Right lobe of liver (tissue), 4 donors: ENCODE results near the gene BRIP1.

Experiments used
- CTCF ChIP-seq, 4 donors: fragments of 200-600 bp in 3 of 4; fragments of 450-650 bp in 1 of 4; IDR thresholded peaks; one replicate each; pipeline versions ENCODE4 v1.5.1 to v1.8.0; 2016 to 2022; ENCODE audit warnings: antibody characterized with exemption in 4 of 4, mild to moderate bottlenecking in 2 of 4
- POLR2A ChIP-seq: fragments of 450-650 bp; IDR thresholded peaks from one replicate; pipeline ENCODE4 v1.6.1; 2017; ENCODE audit warnings: antibody characterized with exemption, mild to moderate bottlenecking
- donor health status: DM: no; HTN: no; CAD: no.
- donor health status: DM: no; HTN: no; CAD: no.
- donor health status: DM: no; HTN: yes; CAD: no.

GRCh38 chr17:61764846-61765245 lies 98.5 kb downstream of the BRIP1 start:
- TF ChIP-seq CTCF (IDR thresholded peaks at IDR 0.05) = no peak
- TF ChIP-seq POLR2A = no peak
